ENCODE results near the gene KRTAP4-11.

- no peak for TF ChIP-seq CEBPB (IDR thresholded peaks at IDR 0.05; ENCODE audit: borderline replicate concordance in 1 of 2, low read depth in 2 of 2, low read length in 2 of 2)
- no peak for TF ChIP-seq REST (IDR thresholded peaks at IDR 0.05; ENCODE audit: low read depth, low read length)
- TF ChIP-seq CTCF (IDR thresholded peaks at IDR 0.05 in 2 of 3, conservative IDR thresholded peaks at IDR 0.05 in 1 of 3; ENCODE audit: control insufficient read depth in 2 of 3, extremely low read depth in 1 of 3, insufficient read depth in 1 of 3, low read depth in 3 of 3, low read length in 3 of 3): no peak
- TF ChIP-seq ATF3 (IDR thresholded peaks at IDR 0.05; ENCODE audit: borderline replicate concordance, extremely low read depth, low read depth, low read length): no peak
- no peak for TF ChIP-seq SMAD1 (IDR thresholded peaks at IDR 0.05; ENCODE audit: low read depth, partially characterized antibody)
- no peak for TF ChIP-seq GABPA (IDR thresholded peaks at IDR 0.05; ENCODE audit: low read depth)
- TF ChIP-seq NBN (IDR thresholded peaks at IDR 0.05): no peak
- no peak for TF ChIP-seq POLR2AphosphoS5 (IDR thresholded peaks at IDR 0.05; ENCODE audit: low read length)
- no peak for TF ChIP-seq MXI1 (IDR thresholded peaks at IDR 0.05; ENCODE audit: low read depth, low read length)
- TF ChIP-seq POLR2A (IDR thresholded peaks at IDR 0.05; ENCODE audit: low read depth, low read length): no peak
- TF ChIP-seq USF2 (IDR thresholded peaks at IDR 0.05; ENCODE audit: borderline replicate concordance, low read depth, low read length): no peak
- TF ChIP-seq LARP7 (IDR thresholded peaks at IDR 0.05): no peak
Measured at GRCh38 chr17:41145261-41145660, 27.1 kb upstream of the KRTAP4-11 start.
